ENCODE measurements around the gene ARHGAP15.

The ARHGAP15 gene

DNA sequence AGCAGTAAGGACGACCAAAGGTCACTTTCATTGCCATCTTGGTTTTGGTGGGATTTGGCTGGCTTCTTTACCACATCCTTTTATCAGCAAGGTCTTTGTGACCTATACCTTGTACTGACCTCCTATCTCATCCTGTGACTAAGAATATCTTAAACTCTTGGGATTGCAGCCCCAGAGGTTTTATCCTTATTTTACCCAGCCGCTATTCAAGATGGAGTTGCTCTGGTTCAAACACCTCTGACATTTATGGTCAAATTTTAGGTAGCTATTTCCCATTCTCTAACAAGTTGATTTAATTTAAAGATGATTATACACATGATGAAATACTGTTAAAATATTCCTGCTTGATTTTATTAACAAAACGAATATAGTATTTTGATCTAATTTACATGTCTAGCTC is 326.1 kb downstream of the ARHGAP15 start:
- Mint-ChIP-seq H3K27ac (no peak overlapping the region), H3K9me3 (no peaks in the 10 kb centered on the region), H3K36me3 (ENCODE audit: low read depth) (peaks cover 43% of the 10 kb centered on the region), H3K27me3 (ENCODE audit: low read depth) (no peaks in the 10 kb centered on the region), H3K4me3 (no peak overlapping the region), H3K4me1 (ENCODE audit: low read depth) (peaks cover 20% of the 10 kb centered on the region)
- DNase-seq (ENCODE audit: low spot score) = no peak

DNA sequence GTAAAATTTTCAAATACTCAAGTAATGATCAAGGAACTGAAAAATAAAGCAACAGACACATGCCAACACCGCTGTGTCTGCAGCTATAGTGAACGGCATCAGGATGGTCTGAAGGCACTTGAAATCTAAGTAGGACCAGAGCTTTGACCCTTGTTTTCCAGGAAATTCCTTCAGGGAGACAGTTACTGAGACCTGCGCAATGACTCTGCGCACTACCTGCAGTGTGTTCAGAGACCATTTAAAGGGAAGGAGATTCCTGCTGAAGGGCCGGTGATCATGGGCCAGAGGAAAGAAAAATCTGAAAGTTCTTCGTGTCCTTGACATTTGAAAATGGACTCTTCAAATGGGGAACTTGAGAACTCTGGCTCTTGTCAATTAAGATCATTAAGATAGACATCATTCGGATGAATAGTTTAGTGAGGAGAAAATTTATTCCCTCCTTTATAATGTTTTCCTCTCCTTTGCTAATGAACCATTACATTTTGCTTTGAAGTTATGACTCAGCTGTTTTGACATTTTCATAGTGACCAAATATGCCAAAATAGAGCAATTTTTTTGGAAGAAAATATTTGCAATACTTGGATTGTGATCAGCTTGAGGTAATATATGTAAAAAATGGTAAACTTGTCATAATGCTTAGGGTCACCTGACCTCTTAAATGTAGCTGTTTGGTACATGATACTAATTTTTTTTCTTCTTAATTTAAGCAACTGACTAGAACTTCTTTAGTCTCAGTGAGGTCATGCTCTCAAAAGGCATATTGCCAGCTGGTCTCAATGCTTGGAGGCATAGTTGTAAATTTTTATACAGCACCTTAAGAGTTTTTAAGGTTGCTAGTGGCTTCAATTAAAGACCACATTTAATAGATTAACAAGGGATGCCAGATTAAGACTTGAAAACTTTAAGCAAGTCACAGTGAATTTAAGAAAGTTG is 329.3 kb downstream of the ARHGAP15 start:
- H3K9me3 Mint-ChIP-seq = no peaks in the 10 kb centered on the region
- H3K36me3 Mint-ChIP-seq (ENCODE audit: low read depth) = peaks cover 31% of the 10 kb centered on the region
- peaks cover 6% of the 10 kb centered on the region for H3K4me1 Mint-ChIP-seq (ENCODE audit: low read depth)
- no peak for DNase-seq (ENCODE audit: low spot score)
- H3K27ac Mint-ChIP-seq = no peak overlapping the region
- no peak overlapping the region for H3K4me3 Mint-ChIP-seq
- H3K27me3 Mint-ChIP-seq (ENCODE audit: low read depth) = no peaks in the 10 kb centered on the region

DNA sequence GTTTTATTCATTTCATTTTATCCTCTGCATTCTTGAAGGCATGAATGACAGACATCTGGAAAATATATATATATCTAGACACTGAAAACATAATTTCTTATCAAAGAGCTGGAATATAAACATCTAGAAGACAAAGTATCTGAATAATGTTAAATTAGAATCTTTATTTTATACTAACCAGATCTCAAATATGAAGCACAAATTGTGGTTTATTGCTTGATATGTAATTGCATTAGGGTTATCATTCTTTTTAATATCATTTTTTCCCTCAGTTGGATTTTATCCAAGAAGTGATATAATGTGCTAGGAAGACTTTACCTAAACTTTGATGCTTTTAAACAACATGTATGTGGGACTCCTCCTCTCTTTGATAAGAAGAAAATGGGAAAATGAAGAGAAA is 331.2 kb downstream of the ARHGAP15 start:
- Mint-ChIP-seq H3K4me1 (ENCODE audit: low read depth) (peaks cover 2% of the 10 kb centered on the region), H3K4me3 (no peak overlapping the region), H3K9me3 (no peaks in the 10 kb centered on the region), H3K27ac (no peak overlapping the region), H3K27me3 (ENCODE audit: low read depth) (no peaks in the 10 kb centered on the region), H3K36me3 (ENCODE audit: low read depth) (peaks cover 25% of the 10 kb centered on the region)
- no peak for DNase-seq (ENCODE audit: low spot score)

DNA sequence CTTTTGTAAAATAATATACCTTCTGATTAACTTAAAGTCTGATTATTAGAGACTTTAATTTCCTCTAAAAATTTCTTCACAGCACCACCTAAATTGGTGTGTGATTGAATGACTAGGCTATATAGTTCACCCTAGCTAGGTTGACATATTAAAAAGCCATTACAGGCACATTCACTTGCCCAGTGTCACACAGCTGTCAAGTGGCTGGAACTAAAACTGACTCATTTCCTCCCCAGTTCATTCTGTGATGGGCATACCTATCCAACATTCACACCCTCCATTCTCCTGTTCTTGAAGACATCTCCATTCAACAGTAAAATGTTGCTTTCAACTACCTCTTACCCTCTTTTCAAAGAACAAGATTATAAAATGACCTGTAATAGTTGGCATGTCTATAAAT is 334.5 kb downstream of the ARHGAP15 start:
- Mint-ChIP-seq H3K36me3 (ENCODE audit: low read depth) (peaks cover 15% of the 10 kb centered on the region), H3K4me3 (no peak overlapping the region)

DNA sequence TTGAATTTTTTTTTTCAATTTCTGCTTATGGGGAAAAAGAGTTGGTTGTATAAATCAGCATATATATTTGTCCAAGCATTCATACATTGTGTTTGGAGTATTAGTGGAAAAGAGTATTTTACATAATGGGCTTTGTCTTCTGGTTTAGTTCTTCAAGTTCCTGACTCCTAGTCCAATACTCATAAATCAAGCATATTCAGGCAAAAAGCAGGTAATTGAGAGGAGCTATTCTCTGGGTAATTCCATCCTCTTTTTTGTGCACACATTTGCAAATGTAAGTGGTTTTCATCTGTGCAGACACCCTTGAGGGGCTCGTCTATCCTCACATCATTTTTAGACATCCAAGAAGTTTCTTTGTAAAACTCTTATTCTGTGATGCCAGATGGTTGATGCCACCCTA is 337.2 kb downstream of the ARHGAP15 start:
- Mint-ChIP-seq H3K27ac (no peak overlapping the region), H3K4me1 (ENCODE audit: low read depth) (peaks cover 20% of the 10 kb centered on the region), H3K36me3 (ENCODE audit: low read depth) (peaks cover 12% of the 10 kb centered on the region), H3K9me3 (no peaks in the 10 kb centered on the region), H3K4me3 (no peak overlapping the region), H3K27me3 (ENCODE audit: low read depth) (no peaks in the 10 kb centered on the region)
- DNase-seq (ENCODE audit: low spot score) = no peak

More for the DNA sequence above, 334.5 kb downstream of the ARHGAP15 start:
- H3K27me3 Mint-ChIP-seq (ENCODE audit: low read depth) = no peaks in the 10 kb centered on the region
- no peaks in the 10 kb centered on the region for H3K9me3 Mint-ChIP-seq
- no peak overlapping the region for H3K27ac Mint-ChIP-seq
- H3K4me1 Mint-ChIP-seq (ENCODE audit: low read depth) = peaks cover 18% of the 10 kb centered on the region
- no peak for DNase-seq (ENCODE audit: low spot score)

DNA sequence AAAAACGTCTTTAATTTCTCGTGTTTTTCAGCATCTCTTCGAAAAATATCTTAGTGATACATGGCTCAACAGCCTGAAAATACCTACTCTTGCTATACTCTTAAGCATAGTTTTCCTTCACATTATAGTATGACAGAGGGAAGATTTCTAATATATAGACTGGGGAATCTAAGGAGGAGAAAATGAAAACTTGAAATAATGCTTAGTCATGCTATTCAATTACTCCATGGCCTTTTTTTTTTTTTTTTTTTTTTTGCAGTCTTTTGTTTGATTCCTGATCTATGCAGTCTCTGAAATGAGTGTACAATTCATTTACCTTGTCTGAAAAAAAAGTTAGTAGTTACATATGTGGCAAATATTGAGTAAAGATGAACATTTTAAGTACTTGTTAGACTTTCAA is 337.8 kb downstream of the ARHGAP15 start:
- H3K27ac Mint-ChIP-seq = no peak overlapping the region
- peaks cover 21% of the 10 kb centered on the region for H3K4me1 Mint-ChIP-seq (ENCODE audit: low read depth)
- peaks cover 17% of the 10 kb centered on the region for H3K36me3 Mint-ChIP-seq (ENCODE audit: low read depth)
- H3K9me3 Mint-ChIP-seq = no peaks in the 10 kb centered on the region
- DNase-seq (ENCODE audit: low spot score) = no peak
- no peaks in the 10 kb centered on the region for H3K27me3 Mint-ChIP-seq (ENCODE audit: low read depth)
- no peak overlapping the region for H3K4me3 Mint-ChIP-seq

DNA sequence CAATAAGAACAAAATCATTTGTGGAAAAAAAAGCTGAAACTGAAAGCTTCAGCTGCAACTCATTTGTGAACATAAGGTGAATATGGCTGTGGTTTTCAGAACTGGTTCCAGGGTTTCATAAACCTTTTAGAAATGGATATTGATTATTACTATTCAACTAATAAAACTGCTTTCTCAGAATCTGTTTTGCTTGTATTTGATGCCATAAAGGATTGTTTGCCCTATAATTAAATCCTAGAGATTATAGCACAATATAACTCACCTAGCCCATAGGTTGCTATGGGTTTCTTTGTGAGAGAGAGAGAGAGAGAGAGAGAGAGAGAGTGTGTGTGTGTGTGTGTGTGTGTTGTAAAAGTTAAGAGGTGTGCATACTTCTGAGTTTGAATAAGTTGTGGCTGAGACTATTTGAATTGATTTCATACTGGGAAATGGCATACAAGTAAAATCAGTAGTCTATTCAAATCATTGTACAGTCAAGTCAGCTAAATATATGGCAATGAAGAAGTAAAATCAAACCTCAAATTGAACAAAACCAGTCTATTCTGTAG is 339.2 kb downstream of the ARHGAP15 start:
- Mint-ChIP-seq H3K27ac (peak overlapping the region; percentile 52), H3K4me3 (no peak overlapping the region), H3K36me3 (ENCODE audit: low read depth) (peaks cover 21% of the 10 kb centered on the region), H3K4me1 (ENCODE audit: low read depth) (peaks cover 18% of the 10 kb centered on the region), H3K27me3 (ENCODE audit: low read depth) (no peaks in the 10 kb centered on the region), H3K9me3 (no peaks in the 10 kb centered on the region)
- no peak for DNase-seq (ENCODE audit: low spot score)

DNA sequence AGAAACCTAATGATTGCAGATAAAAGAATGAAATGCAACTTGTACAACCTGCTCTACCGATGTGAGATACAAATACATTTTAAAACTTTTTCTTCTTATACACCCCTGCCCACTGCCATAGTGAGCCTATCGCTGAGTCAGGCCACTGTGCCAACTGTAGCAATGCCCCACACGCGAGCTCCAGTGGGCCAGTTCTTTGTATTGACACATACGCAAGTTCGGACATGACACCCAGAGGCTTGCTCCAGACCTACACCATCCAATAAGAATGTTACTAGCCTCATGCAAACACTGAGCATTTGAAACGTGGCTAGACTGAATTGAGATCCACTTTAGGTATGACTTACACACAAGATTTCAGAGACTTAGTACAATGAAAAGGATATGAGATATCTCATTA is 340.1 kb downstream of the ARHGAP15 start:
- no peaks in the 10 kb centered on the region for H3K9me3 Mint-ChIP-seq
- no peaks in the 10 kb centered on the region for H3K27me3 Mint-ChIP-seq (ENCODE audit: low read depth)
- no peak overlapping the region for H3K4me3 Mint-ChIP-seq
- no peak for DNase-seq (ENCODE audit: low spot score)
- H3K4me1 Mint-ChIP-seq (ENCODE audit: low read depth) = peaks cover 18% of the 10 kb centered on the region
- H3K27ac Mint-ChIP-seq = no peak overlapping the region
- peaks cover 25% of the 10 kb centered on the region for H3K36me3 Mint-ChIP-seq (ENCODE audit: low read depth)

DNA sequence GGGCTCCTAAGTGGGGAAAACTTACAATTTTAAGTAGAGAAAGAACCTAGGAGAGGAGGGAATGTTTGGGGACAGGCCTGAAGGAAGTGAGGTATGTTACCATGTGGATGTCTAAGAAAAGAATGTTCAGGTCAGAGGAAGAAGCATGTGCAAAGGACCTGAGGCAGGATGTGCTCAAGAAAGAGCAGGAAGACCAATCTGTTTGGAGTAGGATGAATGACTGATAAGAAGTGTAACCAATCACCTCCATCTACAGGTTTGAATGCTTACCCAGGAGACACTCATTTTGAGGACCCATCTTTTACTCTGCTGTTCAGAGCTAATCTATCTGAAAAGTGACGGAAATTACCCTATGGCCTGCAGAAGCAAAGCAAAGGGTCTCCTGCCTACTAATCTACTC is 342.3 kb downstream of the ARHGAP15 start:
- Mint-ChIP-seq H3K27me3 (ENCODE audit: low read depth) (no peaks in the 10 kb centered on the region), H3K27ac (no peak overlapping the region), H3K36me3 (ENCODE audit: low read depth) (peaks cover 25% of the 10 kb centered on the region), H3K4me1 (ENCODE audit: low read depth) (peaks cover 16% of the 10 kb centered on the region), H3K4me3 (no peak overlapping the region), H3K9me3 (no peaks in the 10 kb centered on the region)
- DNase-seq (ENCODE audit: low spot score) = no peak

DNA sequence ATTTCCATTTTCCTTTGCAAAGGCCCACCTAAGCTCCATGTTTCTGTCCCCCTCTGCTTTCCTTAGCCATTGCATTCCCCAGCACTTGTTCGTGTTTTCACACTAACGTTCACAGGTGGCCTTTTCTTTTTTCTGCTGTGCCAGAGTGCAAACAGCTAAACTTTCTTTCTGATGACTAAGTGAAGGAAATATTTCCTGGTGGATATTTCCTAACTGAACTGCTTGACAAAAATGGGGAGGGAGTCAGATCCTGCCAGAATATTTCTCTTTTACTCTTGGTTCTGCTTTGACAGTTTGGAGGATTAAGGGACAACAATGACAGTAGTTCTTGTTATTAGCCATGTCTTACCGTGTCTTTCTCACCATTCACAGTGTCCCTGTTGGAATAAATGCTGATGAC is 344.0 kb downstream of the ARHGAP15 start:
- H3K27me3 Mint-ChIP-seq (ENCODE audit: low read depth) = no peaks in the 10 kb centered on the region
- H3K36me3 Mint-ChIP-seq (ENCODE audit: low read depth) = peaks cover 27% of the 10 kb centered on the region
- no peak overlapping the region for H3K4me3 Mint-ChIP-seq
- peaks cover 8% of the 10 kb centered on the region for H3K4me1 Mint-ChIP-seq (ENCODE audit: low read depth)
- H3K9me3 Mint-ChIP-seq = no peaks in the 10 kb centered on the region
- no peak for DNase-seq (ENCODE audit: low spot score)
- no peak overlapping the region for H3K27ac Mint-ChIP-seq

DNA sequence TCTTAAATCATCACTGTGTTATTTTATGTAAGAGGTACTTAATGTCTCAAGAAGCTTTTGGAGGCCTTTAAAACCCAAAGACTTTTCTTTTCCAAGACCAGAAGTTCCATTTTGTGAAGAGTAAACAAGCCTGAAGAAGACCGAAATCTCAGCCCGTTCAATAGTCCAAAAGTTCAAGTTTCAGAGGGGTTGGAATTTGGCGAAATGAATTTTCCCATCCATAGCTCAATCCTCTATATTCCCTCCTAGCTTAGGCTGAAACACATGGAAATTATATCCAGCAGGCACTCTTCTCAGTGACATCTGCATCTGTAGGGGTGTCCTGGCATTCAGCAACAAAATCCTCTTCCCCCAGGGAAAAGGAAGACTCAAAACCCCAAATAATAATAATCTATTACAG is 344.6 kb downstream of the ARHGAP15 start:
- Mint-ChIP-seq H3K4me1 (ENCODE audit: low read depth) (peaks cover 2% of the 10 kb centered on the region), H3K4me3 (no peak overlapping the region), H3K27ac (no peak overlapping the region), H3K27me3 (ENCODE audit: low read depth) (no peaks in the 10 kb centered on the region), H3K36me3 (ENCODE audit: low read depth) (peaks cover 27% of the 10 kb centered on the region), H3K9me3 (no peaks in the 10 kb centered on the region)
- DNase-seq (ENCODE audit: low spot score) = no peak

DNA sequence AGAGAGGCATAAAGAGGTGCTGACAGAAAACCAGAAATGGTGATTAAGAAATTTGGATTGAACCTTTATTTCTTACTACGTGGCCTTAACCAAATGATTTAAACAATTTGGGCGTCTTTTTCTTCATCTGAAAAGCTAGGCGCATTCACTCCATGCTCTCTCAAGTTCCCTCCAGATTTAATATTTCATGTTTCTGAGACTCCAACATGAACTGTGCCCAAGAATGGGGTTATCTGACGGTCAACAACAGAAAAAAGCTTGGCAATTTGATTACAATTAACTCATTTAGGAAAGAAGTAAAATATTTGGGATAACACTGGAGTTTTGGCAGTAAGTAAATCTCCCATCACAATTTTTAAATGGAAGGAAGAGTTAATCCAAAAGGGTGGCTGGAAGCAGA is 345.4 kb downstream of the ARHGAP15 start:
- no peak for DNase-seq (ENCODE audit: low spot score)
- Mint-ChIP-seq H3K27me3 (ENCODE audit: low read depth) (no peaks in the 10 kb centered on the region), H3K36me3 (ENCODE audit: low read depth) (peaks cover 27% of the 10 kb centered on the region), H3K4me3 (no peak overlapping the region), H3K4me1 (ENCODE audit: low read depth) (peaks cover 2% of the 10 kb centered on the region), H3K9me3 (no peaks in the 10 kb centered on the region), H3K27ac (no peak overlapping the region)

DNA sequence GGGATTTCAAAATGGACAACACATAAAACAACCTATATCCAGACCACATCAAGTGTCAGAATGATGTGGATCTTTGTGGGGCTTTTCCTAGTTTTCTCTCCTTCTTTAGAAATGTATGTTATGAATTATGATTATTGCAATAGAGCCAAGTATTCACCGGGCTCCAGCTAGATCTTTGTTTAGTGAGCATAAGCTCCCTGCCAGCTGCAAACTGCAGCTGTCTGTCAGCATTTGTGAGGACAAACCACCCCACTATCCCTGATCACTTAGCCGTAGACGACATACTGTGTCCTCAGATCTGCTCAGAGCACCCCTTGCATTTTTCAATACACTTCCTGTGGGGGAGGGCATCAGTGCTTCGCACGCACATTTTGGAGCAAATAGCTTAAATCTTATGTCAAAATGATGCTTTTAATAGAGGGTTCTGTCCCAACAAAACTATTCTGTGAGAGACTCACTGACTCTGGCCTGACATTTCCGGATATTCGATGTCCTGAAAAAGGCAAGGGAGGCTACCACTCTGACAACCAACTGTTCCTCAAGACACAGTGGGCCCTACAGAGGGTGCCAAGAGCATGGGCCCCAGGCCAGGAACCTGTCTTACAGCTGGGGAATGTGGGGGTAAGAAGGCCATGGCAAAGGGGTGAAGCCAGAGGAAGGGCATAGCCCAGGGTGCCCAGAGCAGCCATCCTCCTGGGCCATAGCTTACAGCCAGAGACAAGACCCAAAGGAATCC is 346.0 kb downstream of the ARHGAP15 start:
- no peaks in the 10 kb centered on the region for H3K27me3 Mint-ChIP-seq (ENCODE audit: low read depth)
- H3K27ac Mint-ChIP-seq = no peak overlapping the region
- H3K4me3 Mint-ChIP-seq = no peak overlapping the region
- H3K9me3 Mint-ChIP-seq = no peaks in the 10 kb centered on the region
- peaks cover 2% of the 10 kb centered on the region for H3K4me1 Mint-ChIP-seq (ENCODE audit: low read depth)
- DNase-seq (ENCODE audit: low spot score) = no peak
- H3K36me3 Mint-ChIP-seq (ENCODE audit: low read depth) = peaks cover 25% of the 10 kb centered on the region
